NCI-H748 treated with DMSO at 0.1 percent for 48 hours (cell line): ENCODE measurements around the gene ZNF445.
"Not testable (repeated sequence)": the region's sequence is repeated elsewhere in the genome, so short reads cannot be mapped to it uniquely, and the experiment has no call there.

Source experiments
- DNase-seq: peaks from one replicate; lab custom pipeline; 2025; lab: John Stamatoyannopoulos, UW

The ZNF445 gene

GRCh38 chr3:44476181-44476611 is 1.3 kb downstream of the ZNF445 start:
- no peak for DNase-seq

GRCh38 chr3:44474886-44475285 is 2.6 kb downstream of the ZNF445 start:
- not testable (repeated sequence) for DNase-seq

- DNase-seq, result no peak
Observed at GRCh38 chr3:44470430-44470829, 7.0 kb downstream of the ZNF445 start.

GRCh38 chr3:44469914-44470313 is 7.6 kb downstream of the ZNF445 start:
- DNase-seq, result no peak

- DNase-seq, result no peak
Observed at GRCh38 chr3:44468572-44469520, 8.6 kb downstream of the ZNF445 start.

GRCh38 chr3:44468099-44468537 is 9.4 kb downstream of the ZNF445 start:
- DNase-seq, result not testable (repeated sequence)

- DNase-seq, result no peak
Observed at GRCh38 chr3:44467241-44467640, 10.2 kb downstream of the ZNF445 start.

- not testable (repeated sequence) for DNase-seq
Observed at GRCh38 chr3:44464920-44465319, 12.6 kb downstream of the ZNF445 start.

GRCh38 chr3:44464509-44464908 is 13.0 kb downstream of the ZNF445 start:
- no peak for DNase-seq

- DNase-seq, result not testable (repeated sequence)
Observed at GRCh38 chr3:44460050-44460449, 17.4 kb downstream of the ZNF445 start.

- no peak for DNase-seq
Observed at GRCh38 chr3:44455318-44455717, 22.2 kb downstream of the ZNF445 start.

- no peak for DNase-seq
Observed at GRCh38 chr3:44454258-44454657, 23.2 kb downstream of the ZNF445 start.

GRCh38 chr3:44451441-44451840 is 26.0 kb downstream of the ZNF445 start:
- no peak for DNase-seq

- DNase-seq, result no peak
Observed at GRCh38 chr3:44446929-44447328, 30.5 kb downstream of the ZNF445 start.

GRCh38 chr3:44445786-44446185 is 31.7 kb downstream of the ZNF445 start:
- DNase-seq, result no peak

GRCh38 chr3:44444896-44445691 is 32.4 kb downstream of the ZNF445 start:
- no peak for DNase-seq

- DNase-seq, result no peak
Observed at GRCh38 chr3:44444437-44444836, 33.0 kb downstream of the ZNF445 start.

GRCh38 chr3:44442596-44443309 is 34.7 kb downstream of the ZNF445 start:
- DNase-seq, result no peak

GRCh38 chr3:44439499-44440295 is 37.8 kb downstream of the ZNF445 start:
- DNase-seq, result no peak

GRCh38 chr3:44437800-44438199 is 39.7 kb downstream of the ZNF445 start:
- no peak for DNase-seq

GRCh38 chr3:44436181-44436580 is 41.3 kb downstream of the ZNF445 start:
- no peak for DNase-seq
